HepG2 (cell line): ENCODE measurements around the gene IQGAP3. TPM values are rescaled to one million over a fixed set of nuclear protein-coding genes. Genes with fewer than 3 reads are reported as not detected.

Experiments used
- EEA1 ChIP-seq: sonication (generic); formaldehyde crosslinking; IDR thresholded peaks from 2 replicates; pipeline ENCODE4 v1.5.1; 2020; ENCODE audit warnings: mild to moderate bottlenecking, missing genetic modification reagents, borderline replicate concordance
- MED13 ChIP-seq: sonication (generic); formaldehyde crosslinking; IDR thresholded peaks from 2 replicates; pipeline ENCODE4 v1.5.0; 2020; ENCODE audit warnings: missing genetic modification reagents
- NBN ChIP-seq: fragments of 450-650 bp; conservative IDR thresholded peaks from 2 replicates; pipeline ENCODE4 v1.6.1; 2017
- NR1H2 ChIP-seq: sonication (generic); formaldehyde crosslinking; IDR thresholded peaks from 2 replicates; pipeline ENCODE4 v1.8.1; 2022; ENCODE audit warnings: low read depth, missing genetic modification reagents, borderline replicate concordance
- SP4 ChIP-seq: sonication (generic); formaldehyde crosslinking; IDR thresholded peaks from 2 replicates; pipeline ENCODE4 v1.8.1; 2023; ENCODE audit warnings: mild to moderate bottlenecking, missing genetic modification reagents
- ZNF282 ChIP-seq: fragments of 450-650 bp; IDR thresholded peaks from 2 replicates; pipeline ENCODE4 v1.6.1; 2018; ENCODE audit not compliant: partially characterized antibody
- ZNF33A ChIP-seq: sonication (generic); formaldehyde crosslinking; IDR thresholded peaks from 2 replicates; pipeline ENCODE4 v1.5.1; 2020; ENCODE audit warnings: missing genetic modification reagents, mild to moderate bottlenecking, moderate library complexity, borderline replicate concordance
- ZNF484 ChIP-seq: sonication (generic); formaldehyde crosslinking; IDR thresholded peaks from 2 replicates; pipeline ENCODE4 v1.5.1; 2020; ENCODE audit warnings: mild to moderate bottlenecking, low read depth, missing genetic modification reagents, borderline replicate concordance
- ZNF644 ChIP-seq: IDR thresholded peaks from 2 replicates; pipeline ENCODE4 v1.6.1; 2016; ENCODE audit warnings: low read depth
- ZNF737 ChIP-seq: sonication (generic); formaldehyde crosslinking; IDR thresholded peaks from 2 replicates; pipeline ENCODE4 v1.5.0; 2020; ENCODE audit warnings: missing genetic modification reagents, mild to moderate bottlenecking, borderline replicate concordance
- polyA plus RNA-seq, 8 experiments: library from polyadenylated mRNA; depleted of rRNA in 3 of 8; stranded (reverse) in 7 of 8; unstranded in 1 of 8; fragments of >200 nt; fragmentation: Illumina TruSeq in 4 of 8; extraction: Trizol in 4 of 8; gene quantifications; 2 replicates each; pipeline versions ENCODE4 v1.2.1 to v1.2.3, GENCODE V29; 2011 to 2016; ENCODE audit warnings: low read depth in 4 of 8, missing spikeins in 1 of 8, mixed read lengths in 1 of 8; ENCODE audit not compliant: insufficient read depth in 1 of 8
- total RNA-seq, 5 experiments: library from RNA; depleted of rRNA; stranded (reverse); fragments of >200 nt; fragmentation: Illumina TruSeq; extraction: Trizol; gene quantifications; 2 replicates each; pipeline ENCODE4 v1.2.3, GENCODE V29; 2016; ENCODE audit warnings: low read depth in 1 of 5
- TF ChIP-seq, protein P1 (sequence below): sonication (generic); formaldehyde crosslinking; IDR thresholded peaks from 2 replicates; pipeline ENCODE4 v1.4.0; 2020; ENCODE audit warnings: missing genetic modification reagents
- TF ChIP-seq, protein P2 (sequence below), 2 experiments: sonication (generic) in 1 of 2; formaldehyde crosslinking in 1 of 2; IDR thresholded peaks; 2 replicates each; pipeline versions ENCODE4 v1.5.1 to v1.6.1; 2011 to 2020; ENCODE audit warnings: borderline replicate concordance in 1 of 2, low read depth in 1 of 2, low read length in 1 of 2, mild to moderate bottlenecking in 1 of 2, missing genetic modification reagents in 1 of 2, moderate library complexity in 1 of 2
- TF ChIP-seq, protein P3 (sequence below): sonication (generic); formaldehyde crosslinking; IDR thresholded peaks from 2 replicates; pipeline ENCODE4 v1.4.0; 2020; ENCODE audit warnings: missing genetic modification reagents
- TF ChIP-seq, protein P4 (sequence below): sonication (generic); formaldehyde crosslinking; IDR thresholded peaks from 2 replicates; pipeline ENCODE4 v1.4.0; 2020; ENCODE audit warnings: missing genetic modification reagents, borderline replicate concordance
- TF ChIP-seq, protein P5 (sequence below): sonication (generic); formaldehyde crosslinking; IDR thresholded peaks from 2 replicates; pipeline ENCODE4 v1.4.0; 2020; ENCODE audit warnings: missing genetic modification reagents, low read depth, mild to moderate bottlenecking, borderline replicate concordance
- TF ChIP-seq, protein P6 (sequence below): sonication (generic); formaldehyde crosslinking; IDR thresholded peaks from 2 replicates; pipeline ENCODE4 v1.4.0; 2020; ENCODE audit warnings: missing genetic modification reagents

Gene IQGAP3
- total and polyA plus RNA-seq, 2 of the 13 experiments (the other 11 are each of a cell fraction or from before 2014, with no cell fraction given), result 13.5 to 14.1 TPM

DNA sequence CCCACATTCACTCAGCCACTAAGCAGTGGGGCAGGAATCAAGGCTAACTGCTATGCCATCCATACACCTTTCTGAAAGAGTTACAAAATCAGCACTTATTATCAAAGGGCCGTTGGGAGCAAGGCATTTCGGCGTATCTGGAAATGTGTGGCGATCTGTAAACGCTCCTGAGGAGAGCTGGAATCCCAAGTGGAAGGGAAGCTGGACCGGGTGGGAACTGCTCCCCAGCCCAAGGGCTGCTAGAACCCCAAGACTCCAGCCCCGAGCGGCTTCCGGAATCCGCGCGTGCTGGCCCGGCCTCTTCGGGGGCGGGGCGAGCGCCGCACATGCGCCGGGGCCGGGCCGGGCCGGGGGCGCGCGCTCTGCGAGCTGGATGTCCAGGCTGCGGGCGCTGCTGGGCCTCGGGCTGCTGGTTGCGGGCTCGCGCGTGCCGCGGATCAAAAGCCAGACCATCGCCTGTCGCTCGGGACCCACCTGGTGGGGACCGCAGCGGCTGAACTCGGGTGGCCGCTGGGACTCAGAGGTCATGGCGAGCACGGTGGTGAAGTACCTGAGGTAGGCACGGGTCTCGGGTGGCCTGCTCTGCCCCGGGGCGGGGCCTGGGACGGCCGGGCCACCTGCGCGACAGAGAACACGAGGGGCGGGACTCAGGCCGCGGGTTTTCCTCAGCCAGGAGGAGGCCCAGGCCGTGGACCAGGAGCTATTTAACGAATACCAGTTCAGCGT lies 19.2 kb upstream of the IQGAP3 start, which contains the start of gene NAXE (continued):
- TF ChIP-seq, protein P1, sequence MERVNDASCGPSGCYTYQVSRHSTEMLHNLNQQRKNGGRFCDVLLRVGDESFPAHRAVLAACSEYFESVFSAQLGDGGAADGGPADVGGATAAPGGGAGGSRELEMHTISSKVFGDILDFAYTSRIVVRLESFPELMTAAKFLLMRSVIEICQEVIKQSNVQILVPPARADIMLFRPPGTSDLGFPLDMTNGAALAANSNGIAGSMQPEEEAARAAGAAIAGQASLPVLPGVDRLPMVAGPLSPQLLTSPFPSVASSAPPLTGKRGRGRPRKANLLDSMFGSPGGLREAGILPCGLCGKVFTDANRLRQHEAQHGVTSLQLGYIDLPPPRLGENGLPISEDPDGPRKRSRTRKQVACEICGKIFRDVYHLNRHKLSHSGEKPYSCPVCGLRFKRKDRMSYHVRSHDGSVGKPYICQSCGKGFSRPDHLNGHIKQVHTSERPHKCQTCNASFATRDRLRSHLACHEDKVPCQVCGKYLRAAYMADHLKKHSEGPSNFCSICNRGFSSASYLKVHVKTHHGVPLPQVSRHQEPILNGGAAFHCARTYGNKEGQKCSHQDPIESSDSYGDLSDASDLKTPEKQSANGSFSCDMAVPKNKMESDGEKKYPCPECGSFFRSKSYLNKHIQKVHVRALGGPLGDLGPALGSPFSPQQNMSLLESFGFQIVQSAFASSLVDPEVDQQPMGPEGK (CRISPR knock-in tag), result peak; percentile 47
- TF ChIP-seq ZNF484 (CRISPR knock-in tag) (no peak), ZNF737 (CRISPR knock-in tag) (0 out of 2 replicates have a peak, but pooled peaks have one; percentile 17), NBN (no peak), SP4 (CRISPR knock-in tag) (peak; percentile 34; the same call in 1 of the 2 replicates), NR1H2 (0 out of 2 replicates have a peak, but pooled peaks have one; percentile 28), EEA1 (CRISPR knock-in tag) (peak; percentile 86; the same call in 1 of the 2 replicates), MED13 (no peak), ZNF282 (no peak), ZNF33A (CRISPR knock-in tag) (0 out of 2 replicates have a peak, but pooled peaks have one; percentile 4), ZNF644 (CRISPR knock-in tag) (no peak)
- TF ChIP-seq, protein P2, sequence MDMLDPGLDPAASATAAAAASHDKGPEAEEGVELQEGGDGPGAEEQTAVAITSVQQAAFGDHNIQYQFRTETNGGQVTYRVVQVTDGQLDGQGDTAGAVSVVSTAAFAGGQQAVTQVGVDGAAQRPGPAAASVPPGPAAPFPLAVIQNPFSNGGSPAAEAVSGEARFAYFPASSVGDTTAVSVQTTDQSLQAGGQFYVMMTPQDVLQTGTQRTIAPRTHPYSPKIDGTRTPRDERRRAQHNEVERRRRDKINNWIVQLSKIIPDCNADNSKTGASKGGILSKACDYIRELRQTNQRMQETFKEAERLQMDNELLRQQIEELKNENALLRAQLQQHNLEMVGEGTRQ (IDR thresholded peaks at IDR 0.05; ENCODE audit: low read depth, low read length), result no peak
- TF ChIP-seq, protein P2 (CRISPR knock-in tag; IDR thresholded peaks at IDR 0.05; ENCODE audit: borderline replicate concordance), result no peak
- TF ChIP-seq, protein P3, sequence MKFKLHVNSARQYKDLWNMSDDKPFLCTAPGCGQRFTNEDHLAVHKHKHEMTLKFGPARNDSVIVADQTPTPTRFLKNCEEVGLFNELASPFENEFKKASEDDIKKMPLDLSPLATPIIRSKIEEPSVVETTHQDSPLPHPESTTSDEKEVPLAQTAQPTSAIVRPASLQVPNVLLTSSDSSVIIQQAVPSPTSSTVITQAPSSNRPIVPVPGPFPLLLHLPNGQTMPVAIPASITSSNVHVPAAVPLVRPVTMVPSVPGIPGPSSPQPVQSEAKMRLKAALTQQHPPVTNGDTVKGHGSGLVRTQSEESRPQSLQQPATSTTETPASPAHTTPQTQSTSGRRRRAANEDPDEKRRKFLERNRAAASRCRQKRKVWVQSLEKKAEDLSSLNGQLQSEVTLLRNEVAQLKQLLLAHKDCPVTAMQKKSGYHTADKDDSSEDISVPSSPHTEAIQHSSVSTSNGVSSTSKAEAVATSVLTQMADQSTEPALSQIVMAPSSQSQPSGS, result no peak
- TF ChIP-seq, protein P4, sequence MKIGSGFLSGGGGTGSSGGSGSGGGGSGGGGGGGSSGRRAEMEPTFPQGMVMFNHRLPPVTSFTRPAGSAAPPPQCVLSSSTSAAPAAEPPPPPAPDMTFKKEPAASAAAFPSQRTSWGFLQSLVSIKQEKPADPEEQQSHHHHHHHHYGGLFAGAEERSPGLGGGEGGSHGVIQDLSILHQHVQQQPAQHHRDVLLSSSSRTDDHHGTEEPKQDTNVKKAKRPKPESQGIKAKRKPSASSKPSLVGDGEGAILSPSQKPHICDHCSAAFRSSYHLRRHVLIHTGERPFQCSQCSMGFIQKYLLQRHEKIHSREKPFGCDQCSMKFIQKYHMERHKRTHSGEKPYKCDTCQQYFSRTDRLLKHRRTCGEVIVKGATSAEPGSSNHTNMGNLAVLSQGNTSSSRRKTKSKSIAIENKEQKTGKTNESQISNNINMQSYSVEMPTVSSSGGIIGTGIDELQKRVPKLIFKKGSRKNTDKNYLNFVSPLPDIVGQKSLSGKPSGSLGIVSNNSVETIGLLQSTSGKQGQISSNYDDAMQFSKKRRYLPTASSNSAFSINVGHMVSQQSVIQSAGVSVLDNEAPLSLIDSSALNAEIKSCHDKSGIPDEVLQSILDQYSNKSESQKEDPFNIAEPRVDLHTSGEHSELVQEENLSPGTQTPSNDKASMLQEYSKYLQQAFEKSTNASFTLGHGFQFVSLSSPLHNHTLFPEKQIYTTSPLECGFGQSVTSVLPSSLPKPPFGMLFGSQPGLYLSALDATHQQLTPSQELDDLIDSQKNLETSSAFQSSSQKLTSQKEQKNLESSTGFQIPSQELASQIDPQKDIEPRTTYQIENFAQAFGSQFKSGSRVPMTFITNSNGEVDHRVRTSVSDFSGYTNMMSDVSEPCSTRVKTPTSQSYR (CRISPR knock-in tag), result no peak
- TF ChIP-seq, protein P5, sequence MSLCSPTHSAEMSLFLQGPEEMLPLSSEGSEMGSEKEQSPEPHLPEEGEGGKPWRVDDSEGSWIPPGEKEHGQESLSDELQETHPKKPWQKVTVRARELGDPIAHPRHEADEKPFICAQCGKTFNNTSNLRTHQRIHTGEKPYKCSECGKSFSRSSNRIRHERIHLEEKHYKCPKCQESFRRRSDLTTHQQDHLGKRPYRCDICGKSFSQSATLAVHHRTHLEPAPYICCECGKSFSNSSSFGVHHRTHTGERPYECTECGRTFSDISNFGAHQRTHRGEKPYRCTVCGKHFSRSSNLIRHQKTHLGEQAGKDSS (CRISPR knock-in tag), result peak; percentile 87; the same call in 1 of the 2 replicates
- TF ChIP-seq, protein P6, sequence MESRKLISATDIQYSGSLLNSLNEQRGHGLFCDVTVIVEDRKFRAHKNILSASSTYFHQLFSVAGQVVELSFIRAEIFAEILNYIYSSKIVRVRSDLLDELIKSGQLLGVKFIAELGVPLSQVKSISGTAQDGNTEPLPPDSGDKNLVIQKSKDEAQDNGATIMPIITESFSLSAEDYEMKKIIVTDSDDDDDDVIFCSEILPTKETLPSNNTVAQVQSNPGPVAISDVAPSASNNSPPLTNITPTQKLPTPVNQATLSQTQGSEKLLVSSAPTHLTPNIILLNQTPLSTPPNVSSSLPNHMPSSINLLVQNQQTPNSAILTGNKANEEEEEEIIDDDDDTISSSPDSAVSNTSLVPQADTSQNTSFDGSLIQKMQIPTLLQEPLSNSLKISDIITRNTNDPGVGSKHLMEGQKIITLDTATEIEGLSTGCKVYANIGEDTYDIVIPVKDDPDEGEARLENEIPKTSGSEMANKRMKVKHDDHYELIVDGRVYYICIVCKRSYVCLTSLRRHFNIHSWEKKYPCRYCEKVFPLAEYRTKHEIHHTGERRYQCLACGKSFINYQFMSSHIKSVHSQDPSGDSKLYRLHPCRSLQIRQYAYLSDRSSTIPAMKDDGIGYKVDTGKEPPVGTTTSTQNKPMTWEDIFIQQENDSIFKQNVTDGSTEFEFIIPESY (CRISPR knock-in tag), result 0 out of 2 replicates have a peak, but pooled peaks have one; percentile 4
